Hindlimb muscle (tissue), 1 donor: ENCODE data around the gene UCKL1. TPM values are rescaled to one million over a fixed set of nuclear protein-coding genes. Genes with fewer than 3 reads are reported as not detected.
"Not testable (repeated sequence)": the region's sequence is repeated elsewhere in the genome, so short reads cannot be mapped to it uniquely, and the experiment has no call there.

Source experiments
- DNase-seq: peaks from one replicate; pipeline ENCODE4 v3.0.0-alpha.2; 2013
- polyA plus RNA-seq: library from polyadenylated mRNA; unstranded; fragments of 120-200 nt; gene quantifications from one replicate; pipeline ENCODE4 v1.2.1, GENCODE V29; 2013; ENCODE audit not compliant: insufficient read length

Gene UCKL1
- polyA plus RNA-seq, 1 donor, result 54.9 TPM

DNA sequence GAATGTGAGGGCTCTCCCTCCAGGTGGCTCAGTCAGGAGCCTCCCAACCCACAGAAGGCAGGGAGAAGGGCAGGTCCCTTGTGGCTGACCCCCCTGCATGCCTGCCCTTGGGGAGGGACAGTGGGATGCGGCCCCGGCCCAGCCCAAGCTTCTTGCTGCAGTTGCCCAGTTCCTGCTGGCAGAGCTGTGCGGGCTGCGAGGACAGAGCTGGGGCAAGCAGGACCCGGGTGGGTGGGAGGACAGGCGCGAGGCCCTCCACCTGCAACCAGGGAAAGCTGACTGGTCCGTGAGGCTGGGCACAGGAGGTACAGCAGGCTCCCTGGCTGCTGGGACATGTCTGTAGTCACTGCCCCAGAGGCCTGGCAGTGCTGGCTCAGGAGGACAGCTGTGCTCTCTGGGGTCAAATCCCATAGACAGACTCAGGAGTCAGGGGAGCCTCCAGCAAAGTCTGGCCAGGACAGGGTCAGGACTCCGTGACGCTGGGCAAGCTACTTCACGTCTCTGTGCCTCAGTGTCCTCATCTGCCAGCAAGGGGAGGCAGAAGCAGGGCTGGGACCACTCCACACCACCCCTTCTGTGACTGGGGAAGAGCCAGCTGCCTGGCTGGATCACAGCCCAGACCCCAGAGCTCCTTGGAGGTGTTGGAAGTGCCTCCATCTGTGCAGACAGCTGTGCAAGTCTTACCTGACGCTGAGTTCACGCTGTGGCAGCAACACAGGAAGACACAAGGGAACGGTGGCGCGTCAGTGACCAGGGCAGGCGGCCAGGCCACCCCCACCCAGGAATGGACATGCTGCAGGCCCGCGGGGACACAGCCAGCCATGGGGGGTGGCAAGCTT is 13.0 kb downstream of the UCKL1 start:
- no peak for DNase-seq

DNA sequence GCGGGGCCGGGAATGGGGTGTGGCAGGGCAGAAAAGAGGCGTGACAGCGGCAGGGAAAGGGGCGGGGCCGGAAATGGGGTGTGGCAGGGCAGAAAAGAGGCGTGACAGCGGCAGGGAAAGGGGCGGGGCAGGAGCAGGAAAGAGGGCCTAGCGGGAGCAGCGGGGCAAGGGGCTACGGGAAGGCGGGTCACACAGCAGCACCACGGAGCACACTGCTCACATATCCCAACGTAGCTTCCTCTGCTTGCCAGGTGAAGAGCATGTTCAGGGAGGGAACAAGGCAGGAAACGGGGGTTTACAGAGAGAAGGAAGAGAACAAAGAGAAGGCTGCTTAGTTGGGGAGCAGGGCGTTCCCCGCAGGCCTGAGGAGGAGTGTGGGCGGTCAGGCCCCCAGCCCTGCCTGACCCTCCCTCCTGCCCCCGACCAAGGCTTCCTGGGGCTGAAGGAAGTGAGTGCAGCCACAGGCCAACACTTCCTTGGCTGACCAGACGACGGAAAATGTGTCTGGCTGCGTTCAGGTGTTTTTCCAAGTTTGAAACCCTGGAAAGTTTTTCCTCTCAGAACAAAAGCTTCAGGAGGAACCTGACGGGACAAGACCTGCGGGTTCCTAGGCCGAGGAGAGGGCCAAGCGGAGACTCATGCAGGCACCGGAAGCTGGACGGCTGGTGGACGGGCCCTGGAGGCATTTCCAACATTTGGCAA is 13.8 kb downstream of the UCKL1 start:
- peak; percentile 74 for DNase-seq

GRCh38 chr20:63941282-63942081 is 14.7 kb downstream of the UCKL1 start:
- no peak for DNase-seq

DNA sequence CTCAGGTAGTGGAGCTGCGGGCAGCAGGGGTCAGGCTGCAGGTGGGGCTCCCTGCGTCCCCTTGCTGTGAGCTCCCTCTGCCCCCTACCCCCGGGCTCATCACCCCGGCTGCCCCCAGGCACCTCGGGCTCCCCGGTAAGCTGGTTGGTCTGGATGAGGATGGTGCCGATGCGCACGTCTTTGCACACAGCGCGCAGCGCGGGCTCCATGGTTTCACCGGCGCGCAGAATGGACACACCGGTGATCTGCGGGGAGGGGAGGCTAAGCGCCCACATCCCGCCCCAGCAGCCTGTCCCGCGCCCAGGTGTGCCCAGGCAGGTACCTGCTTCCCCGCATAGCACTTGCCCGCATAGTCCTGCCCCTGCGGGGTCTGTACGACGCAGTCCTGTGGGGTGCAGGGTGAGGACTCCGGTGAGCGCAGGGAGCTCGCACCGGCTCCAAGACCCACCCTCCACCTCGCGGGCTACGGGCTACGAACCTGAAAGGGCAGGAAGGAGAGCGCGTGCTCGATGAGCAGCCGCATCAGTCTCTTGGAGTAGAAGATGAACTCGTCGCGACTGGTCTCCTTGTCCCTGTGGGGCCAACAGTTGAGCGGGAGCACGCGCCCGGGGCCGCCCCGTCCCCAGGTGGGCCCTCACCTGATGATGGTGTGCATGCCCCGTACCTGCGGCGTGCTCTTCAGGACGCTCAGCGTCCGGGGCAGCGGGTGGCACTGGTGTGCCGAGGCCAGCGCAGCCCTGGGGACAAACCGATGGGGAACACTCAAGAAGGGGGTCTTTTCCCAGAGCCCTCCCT is 15.5 kb downstream of the UCKL1 start:
- no peak for DNase-seq

DNA sequence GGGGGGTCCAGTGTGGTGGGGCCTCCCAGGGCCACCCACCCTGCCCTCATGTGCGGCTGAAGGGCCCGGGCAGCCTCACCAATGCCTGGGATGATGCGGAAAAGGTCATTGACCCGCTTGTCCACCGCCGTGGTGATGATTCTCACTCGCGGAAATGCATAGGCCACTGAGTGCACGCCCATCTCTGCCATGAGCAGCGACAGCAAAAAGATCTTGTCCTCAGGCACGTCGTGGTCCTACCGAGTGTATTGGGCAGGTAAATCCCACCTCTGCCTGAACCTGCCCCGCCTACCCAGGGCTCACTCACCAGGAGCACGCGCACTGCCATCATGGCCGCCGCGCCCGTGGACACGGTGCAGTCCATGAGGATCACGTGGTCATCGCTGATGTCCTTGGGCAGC is 16.1 kb downstream of the UCKL1 start:
- no peak for DNase-seq

DNA sequence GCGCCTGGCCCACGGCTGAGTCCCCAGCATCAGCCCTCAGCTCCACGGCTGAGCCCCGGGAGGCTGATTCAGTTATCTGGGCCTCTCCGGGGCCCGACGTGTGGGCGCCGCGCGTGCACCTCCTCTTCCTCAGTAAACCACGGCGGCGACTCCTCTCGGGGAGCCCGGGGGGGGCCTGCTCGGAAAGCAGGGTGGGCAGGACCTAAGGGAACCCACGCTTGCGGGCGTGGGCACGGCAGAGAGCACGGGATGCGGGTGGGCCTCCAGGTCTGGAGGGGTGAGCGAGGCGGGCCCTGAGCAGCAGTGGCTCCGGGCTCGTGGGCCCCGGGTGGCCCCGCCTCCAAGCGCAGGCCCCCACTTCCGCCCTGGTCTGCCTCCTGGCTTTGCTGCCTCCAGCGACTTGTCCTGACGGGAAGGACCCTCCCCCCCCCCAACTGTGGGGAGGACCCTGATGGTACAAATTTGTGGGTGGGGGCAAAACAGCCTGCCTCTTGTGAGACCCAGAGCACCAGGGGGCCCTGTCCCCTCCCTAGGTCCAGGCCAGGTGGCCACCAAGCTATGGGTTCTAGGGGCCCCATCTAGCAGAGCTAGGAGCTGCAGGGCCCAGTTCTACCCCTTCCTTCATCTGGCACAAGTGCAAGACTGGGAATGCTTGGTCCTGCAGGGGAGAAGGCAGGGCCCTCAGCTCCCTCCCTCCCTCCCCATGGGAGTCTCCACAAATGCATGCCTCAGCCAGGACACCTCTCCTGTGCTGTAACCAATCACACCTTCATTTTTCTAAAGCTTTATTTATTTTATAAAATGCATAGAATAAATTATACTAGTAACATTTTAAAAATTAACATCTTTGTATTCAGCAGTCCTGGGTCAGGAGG is 16.9 kb downstream of the UCKL1 start:
- DNase-seq, result no peak

- DNase-seq, result no peak
These were observed 18.6 kb downstream of the UCKL1 start for GRCh38 chr20:63937596-63937995.

DNA sequence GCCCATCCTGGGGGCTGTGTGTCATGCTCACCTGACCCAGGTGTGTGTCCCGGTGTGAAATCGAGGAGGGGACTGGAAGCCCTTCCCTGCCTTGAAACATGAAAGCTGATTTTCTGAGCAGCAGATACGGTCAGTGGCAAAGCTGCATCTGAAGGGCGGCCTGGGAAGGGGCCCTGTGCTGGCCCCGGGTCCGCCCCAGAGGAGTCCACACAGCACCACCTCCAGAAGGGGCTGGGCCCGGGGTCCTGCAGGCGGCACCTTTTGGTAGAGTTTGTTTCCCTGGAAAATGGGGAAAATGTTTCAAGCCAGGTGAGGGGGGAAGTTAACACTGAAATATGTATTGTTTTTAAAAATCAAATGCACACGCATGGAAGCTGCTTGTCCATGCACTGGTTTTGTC is 20.8 kb downstream of the UCKL1 start:
- DNase-seq, result no peak

GRCh38 chr20:63934271-63935068 is 21.7 kb downstream of the UCKL1 start:
- no peak for DNase-seq

- DNase-seq, result no peak
These were observed 22.6 kb downstream of the UCKL1 start for GRCh38 chr20:63933646-63934045.

DNA sequence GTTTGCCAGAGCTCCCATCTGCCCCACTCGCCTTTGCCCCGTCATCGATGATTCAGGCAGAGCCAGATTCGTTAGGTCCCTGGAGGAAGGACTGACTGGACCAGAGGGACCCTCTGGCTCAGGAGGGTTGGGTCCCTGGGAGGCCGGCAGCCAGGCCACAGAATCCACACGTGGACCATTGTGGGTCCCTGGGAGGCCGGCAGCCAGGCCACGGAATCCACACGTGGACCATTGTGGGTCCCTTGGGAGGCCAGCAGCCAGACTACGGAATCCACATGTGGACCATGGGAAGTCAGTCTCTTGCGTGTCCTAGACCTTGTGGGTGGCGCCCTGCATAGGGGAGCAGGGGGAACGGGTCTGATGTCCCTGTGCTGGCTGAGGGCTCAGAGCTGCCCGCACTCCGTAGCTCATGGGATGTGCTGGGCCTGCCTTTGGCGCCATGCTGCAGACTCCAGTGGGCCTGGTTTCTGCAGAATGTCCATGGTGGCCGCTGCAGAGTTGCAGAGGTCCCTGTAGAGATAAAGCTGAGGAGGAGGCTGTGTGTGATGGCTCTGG is 23.5 kb downstream of the UCKL1 start:
- no peak for DNase-seq

- no peak for DNase-seq
These were observed 24.5 kb downstream of the UCKL1 start for GRCh38 chr20:63931735-63932134.

GRCh38 chr20:63930971-63931553 is 25.2 kb downstream of the UCKL1 start:
- no peak for DNase-seq

DNA sequence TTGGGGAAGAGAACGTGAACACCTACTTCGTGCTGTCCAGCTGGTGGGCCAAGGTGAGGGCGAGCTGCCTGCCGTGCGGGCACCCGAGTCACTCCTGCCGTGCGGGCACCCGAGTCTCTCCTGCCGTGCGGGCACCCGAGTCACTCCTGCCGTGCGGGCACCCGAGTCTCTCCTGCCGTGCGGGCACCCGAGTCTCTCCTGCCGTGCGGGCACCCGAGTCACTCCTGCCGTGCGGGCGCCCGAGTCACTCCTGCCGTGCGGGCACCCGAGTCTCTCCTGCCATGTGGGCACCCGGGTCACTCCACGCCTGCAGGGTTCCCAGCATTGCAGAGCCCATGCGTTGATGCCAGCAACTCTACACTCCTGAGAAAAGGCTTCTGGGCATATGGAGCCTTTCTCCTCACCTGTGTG is 26.7 kb downstream of the UCKL1 start:
- not testable (repeated sequence) for DNase-seq

DNA sequence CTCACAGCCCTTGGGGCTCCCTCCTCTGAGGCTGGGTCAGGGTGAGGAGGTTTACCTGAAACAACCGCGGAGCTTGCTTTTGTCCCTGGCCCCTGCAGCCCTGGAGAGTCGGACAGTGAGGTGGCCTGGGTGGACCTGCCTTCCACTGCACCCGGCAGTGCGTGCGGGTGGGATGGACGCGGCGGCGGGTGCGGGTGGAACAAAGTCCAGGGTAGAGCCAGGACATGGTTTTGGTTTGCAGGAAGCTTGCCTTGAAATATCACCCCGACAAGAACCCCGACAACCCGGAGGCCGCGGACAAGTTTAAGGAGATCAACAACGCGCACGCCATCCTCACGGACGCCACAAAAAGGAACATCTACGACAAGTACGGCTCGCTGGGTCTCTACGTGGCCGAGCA is 27.1 kb downstream of the UCKL1 start:
- DNase-seq, result no peak

DNA sequence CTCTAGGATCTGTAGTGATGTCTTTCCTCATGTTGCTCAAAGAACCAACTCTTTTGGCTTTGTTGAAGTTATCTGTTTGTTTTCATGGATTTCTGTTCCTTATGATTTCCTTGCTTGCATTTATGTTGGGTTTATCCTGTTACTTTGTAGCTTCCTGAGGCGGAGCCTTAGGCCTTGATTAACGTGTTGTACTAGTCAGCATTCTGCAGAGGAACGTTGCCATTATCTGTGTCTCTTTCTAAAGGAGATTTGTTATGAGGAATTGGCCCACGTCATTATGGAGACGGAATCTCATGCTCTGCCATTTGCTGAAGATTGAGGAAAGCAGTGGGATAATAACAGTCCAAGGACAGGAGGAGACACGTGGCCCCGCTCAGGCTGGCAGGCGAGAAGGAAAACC is 29.9 kb downstream of the UCKL1 start:
- no peak for DNase-seq

- no peak for DNase-seq
These were observed 32.0 kb downstream of the UCKL1 start for GRCh38 chr20:63924241-63924640.

DNA sequence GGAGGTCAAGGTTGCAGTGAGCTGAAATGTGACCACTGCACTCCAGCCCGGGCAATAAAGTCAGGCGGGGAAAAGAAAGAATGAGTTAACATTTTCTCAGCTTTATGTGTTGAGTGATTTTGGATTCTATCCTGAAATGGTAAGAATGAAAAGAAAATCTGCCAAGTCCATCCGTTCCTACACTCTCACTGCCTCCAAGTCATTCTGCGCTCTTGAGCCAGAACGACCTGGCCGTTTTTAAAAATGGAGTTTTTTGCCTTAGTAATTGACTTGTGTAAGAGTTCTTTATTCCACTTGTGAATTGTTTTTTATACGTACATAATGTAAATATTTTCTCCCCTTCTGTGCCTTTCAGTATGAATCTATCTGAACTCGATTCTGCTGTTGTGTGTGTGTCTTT is 32.6 kb downstream of the UCKL1 start:
- DNase-seq, result no peak

DNA sequence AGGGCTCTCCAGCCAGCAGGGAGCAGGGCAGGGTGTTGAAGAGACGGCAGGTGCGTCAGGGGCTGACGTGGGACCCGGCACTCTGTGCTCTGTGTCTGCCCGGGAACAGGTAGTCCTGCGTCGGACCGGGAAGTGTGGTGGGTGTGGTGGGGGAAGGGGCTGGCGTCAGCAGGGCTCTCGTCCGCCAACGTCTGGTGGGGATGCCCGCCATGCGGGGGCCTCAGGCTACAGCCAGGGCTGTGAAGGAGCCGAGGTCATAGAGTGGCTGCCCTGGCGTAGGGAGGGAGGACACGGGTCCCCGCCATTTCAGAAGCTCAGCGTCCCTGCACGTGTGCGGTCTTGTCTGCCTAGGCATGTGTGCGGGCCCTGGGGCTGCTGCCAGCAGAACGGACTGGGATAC is 36.0 kb downstream of the UCKL1 start:
- no peak for DNase-seq

DNA sequence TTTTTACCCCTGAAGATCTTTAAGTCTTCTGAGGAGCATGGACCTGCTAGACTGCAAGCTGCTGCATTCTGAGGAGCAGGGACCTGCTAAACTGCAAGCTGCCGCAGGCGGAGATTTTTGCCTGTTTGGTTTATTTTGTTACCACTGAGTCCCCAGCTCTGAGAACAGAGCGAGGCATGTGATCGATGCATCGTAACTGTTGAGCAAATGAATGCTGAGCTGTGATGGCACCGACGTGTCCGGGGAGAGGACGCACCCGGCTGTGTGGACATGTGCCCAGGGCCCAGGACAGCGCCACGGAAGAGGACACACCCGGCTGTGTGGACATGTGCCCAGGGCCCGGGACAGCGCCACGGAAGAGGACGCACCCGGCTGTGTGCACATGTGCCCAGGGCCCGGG is 37.1 kb downstream of the UCKL1 start:
- DNase-seq, result no peak
